ENCODE measurements around the gene TMEM156. TPM values are rescaled to one million over a fixed set of nuclear protein-coding genes. Genes with fewer than 3 reads are reported as not detected.
A peak's percentile ranks its signal among the peaks of the same experiment; 100 is the strongest.

TMEM156 gene
- total and polyA plus RNA-seq, 10 of the 15 experiments (the other 5 are each of a cell fraction or from before 2014, with no cell fraction given) = 20.8 to 48.3 (median 32.7) TPM

- RAD21 ChIA-PET (ENCODE audit: unreplicated experiment) = interaction anchor here (0.7 to 3.4 kb wide), 4 partner anchors 43 to 66 kb away, joined by 3 to 32 read pairs (median 8); partner anchors contain the start of gene TMEM156
- FAIRE-seq = no peak
- in situ Hi-C loops (cut with MboI) = no loop called here
Observed at GRCh38 chr4:38987491-38987890, 44.7 kb downstream of the TMEM156 start.

GRCh38 chr4:38985410-38986100 is 46.7 kb downstream of the TMEM156 start:
- WGBS (ENCODE audit: insufficient coverage, insufficient replicate concordance, low lambda C conversion rate, missing lambda C conversion rate) = 12% methylated on average over 10 of the region's 10 CpGs
- in situ Hi-C loops (cut with MboI) = no loop called here
- Histone ChIP-seq H3K4me2 (ENCODE audit: control insufficient read depth, insufficient read depth) (peak overlapping the region; percentile 63), H3K27me3 (replicated peaks in 1 of 2; ENCODE audit: control insufficient read depth in 2 of 2, insufficient read depth in 2 of 2, low read length in 1 of 2) (no peaks in the 10 kb centered on the region), H3K27ac (ENCODE audit: control insufficient read depth, insufficient read depth) (peak overlapping the region; percentile 70), H3K36me3 (ENCODE audit: control insufficient read depth in 2 of 2, insufficient read depth in 2 of 2, low read length in 1 of 2) (peaks cover 5 to 9% of the 10 kb centered on the region in 2 experiments; a peak in 3 of 4 replicates), H3K9me3 (replicated peaks; ENCODE audit: control insufficient read depth, insufficient read depth, low read length) (no peaks in the 10 kb centered on the region), H3K79me2 (ENCODE audit: control insufficient read depth, insufficient read depth, low read length) (no peaks in the 10 kb centered on the region), H4K20me1 (ENCODE audit: control insufficient read depth, insufficient read depth) (no peaks in the 10 kb centered on the region), H3K4me3 (peak overlapping the region; percentile 17; the same call in 1 of the 2 replicates), H3K9ac (ENCODE audit: control insufficient read depth, insufficient read depth, low read length) (peak overlapping the region; percentile 22; the same call in 1 of the 2 replicates), H2AFZ (ENCODE audit: control insufficient read depth, low read depth, low read length) (peak overlapping the region; percentile 41; the same call in 1 of the 2 replicates), H3K4me1 (ENCODE audit: control insufficient read depth, insufficient read depth, low read length) (peaks cover 38% of the 10 kb centered on the region)
- CTCF ChIA-PET = interaction anchor here (1.3 to 4.7 kb wide), 6 partner anchors 9 to 149 kb away, joined by 3 to 26 read pairs (median 4); no protein-coding TSS in a partner anchor
- BruUV-seq (replicated peaks) = TSS peak; percentile 26
- no peak for FAIRE-seq
- no peak for DNase-seq (ENCODE audit: low read depth, low spot score)
- intact Hi-C loops (cut with micrococcal nuclease; ENCODE audit: unreplicated experiment) = loop anchor here (2.0 kb wide), 1 partner anchor 45 kb away; no protein-coding TSS in a partner anchor
- POLR2A ChIA-PET = interaction anchor here (0.6 to 2.0 kb wide), 4 partner anchors 42 to 118 kb away, joined by 3 to 6 read pairs (median 4); no protein-coding TSS in a partner anchor
- RAD21 ChIA-PET (ENCODE audit: unreplicated experiment) = interaction anchor here (0.8 to 3.4 kb wide), 10 partner anchors 37 to 226 kb away, joined by 3 to 32 read pairs (median 4); partner anchors contain the start of gene TMEM156
- SMC1A ChIA-PET (ENCODE audit: uncharacterized antibody, unreplicated experiment) = interaction anchor here (0.6 to 2.5 kb wide), 21 partner anchors 13 to 150 kb away, joined by 3 to 10 read pairs (median 3); partner anchors contain the start of gene FAM114A1
- ATAC-seq = no peak
- TF ChIP-seq ESRRA (IDR thresholded peaks at IDR 0.05; ENCODE audit: low read length) = no peak
- TF ChIP-seq RELB (IDR thresholded peaks at IDR 0.05; ENCODE audit: low read depth) = no peak
- TF ChIP-seq E2F8 (IDR thresholded peaks at IDR 0.05; ENCODE audit: low read depth, partially characterized antibody) = no peak
- no peak for TF ChIP-seq PKNOX1 (IDR thresholded peaks at IDR 0.05)
- no peak for TF ChIP-seq BCL11A (IDR thresholded peaks at IDR 0.05; ENCODE audit: low read depth, low read length)
- TF ChIP-seq ZSCAN29 (IDR thresholded peaks at IDR 0.05) = no peak
- no peak for TF ChIP-seq SP1 (IDR thresholded peaks at IDR 0.05; ENCODE audit: low read depth, low read length)
- no peak for TF ChIP-seq RELA (IDR thresholded peaks at IDR 0.05; ENCODE audit: borderline replicate concordance, partially characterized antibody)

More at GRCh38 chr4:38987491-38987890, 44.7 kb downstream of the TMEM156 start:
- Histone ChIP-seq H3K4me3 (no peak overlapping the region), H3K79me2 (ENCODE audit: control insufficient read depth, insufficient read depth, low read length) (no peaks in the 10 kb centered on the region), H3K9me3 (replicated peaks; ENCODE audit: control insufficient read depth, insufficient read depth, low read length) (no peaks in the 10 kb centered on the region), H4K20me1 (ENCODE audit: control insufficient read depth, insufficient read depth) (no peaks in the 10 kb centered on the region), H3K36me3 (ENCODE audit: control insufficient read depth in 2 of 2, insufficient read depth in 2 of 2, low read length in 1 of 2) (peaks cover 3 to 4% of the 10 kb centered on the region in 2 experiments; a peak in 3 of 4 replicates), H3K27me3 (replicated peaks in 1 of 2; ENCODE audit: control insufficient read depth in 2 of 2, insufficient read depth in 2 of 2, low read length in 1 of 2) (no peaks in the 10 kb centered on the region), H2AFZ (ENCODE audit: control insufficient read depth, low read depth, low read length) (no peak overlapping the region), H3K4me2 (ENCODE audit: control insufficient read depth, insufficient read depth) (peak overlapping the region; percentile 27; the same call in 1 of the 2 replicates), H3K9ac (ENCODE audit: control insufficient read depth, insufficient read depth, low read length) (no peak overlapping the region), H3K27ac (ENCODE audit: control insufficient read depth, insufficient read depth) (peak overlapping the region; percentile 33; the same call in 1 of the 2 replicates), H3K4me1 (ENCODE audit: control insufficient read depth, insufficient read depth, low read length) (peaks cover 33% of the 10 kb centered on the region)
- ChIA-PET SMC1A (ENCODE audit: uncharacterized antibody, unreplicated experiment) (interaction anchor here (0.7 to 2.5 kb wide), 10 partner anchors 12 to 89 kb away, joined by 3 to 10 read pairs (median 3); no protein-coding TSS in a partner anchor), POLR2A (interaction anchor here (0.7 to 1.8 kb wide), 3 partner anchors 11 to 58 kb away, joined by 3 to 4 read pairs (median 4); no protein-coding TSS in a partner anchor), CTCF (interaction anchor here (0.8 to 4.7 kb wide), 5 partner anchors 16 to 148 kb away, joined by 3 to 26 read pairs (median 3); no protein-coding TSS in a partner anchor)
- peak; percentile 11 for DNase-seq (ENCODE audit: low read depth, low spot score)
- ATAC-seq = peak; percentile 62
- intact Hi-C loops (cut with micrococcal nuclease; ENCODE audit: unreplicated experiment) = loop anchor here (2.0 kb wide), 1 partner anchor 43 kb away; no protein-coding TSS in a partner anchor
- TF ChIP-seq PAX5 (IDR thresholded peaks at IDR 0.05; ENCODE audit: borderline replicate concordance, low read depth, low read length) (no peak), RUNX3 (IDR thresholded peaks at IDR 0.05; ENCODE audit: low read length) (peak; percentile 48; the same call in 1 of the 2 replicates)
- no TSS peak for BruUV-seq (replicated peaks)

All from GM12878 (cell line).